Amniotic stem cell (primary cell): Measurements from ENCODE around the gene KSR1.
A peak's percentile ranks its signal among the peaks of the same experiment; 100 is the strongest.

ENCODE experiments used
- DNase-seq: peaks from one replicate; lab custom pipeline; 2025; lab: John Stamatoyannopoulos, UW

The KSR1 gene

GRCh38 chr17:27590864-27591263 is 134.6 kb downstream of the KSR1 start:
- DNase-seq = no peak

- no peak for DNase-seq
These were observed 135.7 kb downstream of the KSR1 start for GRCh38 chr17:27591986-27592385.

- no peak for DNase-seq
These were observed 137.1 kb downstream of the KSR1 start for GRCh38 chr17:27593232-27593856.

GRCh38 chr17:27593857-27594255 is 137.6 kb downstream of the KSR1 start:
- no peak for DNase-seq

GRCh38 chr17:27595208-27595607 is 139.0 kb downstream of the KSR1 start:
- no peak for DNase-seq

- DNase-seq = no peak
These were observed 139.8 kb downstream of the KSR1 start for GRCh38 chr17:27596096-27596495.

GRCh38 chr17:27596566-27597187 is 140.4 kb downstream of the KSR1 start:
- no peak for DNase-seq

- no peak for DNase-seq
These were observed 140.9 kb downstream of the KSR1 start for GRCh38 chr17:27597188-27597580.

- no peak for DNase-seq
These were observed 141.6 kb downstream of the KSR1 start for GRCh38 chr17:27597783-27598320.

GRCh38 chr17:27598337-27599050 is 142.2 kb downstream of the KSR1 start:
- DNase-seq = no peak

GRCh38 chr17:27600471-27600870 is 144.2 kb downstream of the KSR1 start:
- DNase-seq = no peak

GRCh38 chr17:27601069-27601974 is 145.1 kb downstream of the KSR1 start:
- DNase-seq = peak; percentile 25

GRCh38 chr17:27601975-27602302 is 145.7 kb downstream of the KSR1 start:
- no peak for DNase-seq

- DNase-seq = peak; percentile 32
These were observed 146.6 kb downstream of the KSR1 start for GRCh38 chr17:27602721-27603420.

GRCh38 chr17:27603421-27603770 is 147.1 kb downstream of the KSR1 start:
- DNase-seq = no peak

- DNase-seq = no peak
These were observed 147.9 kb downstream of the KSR1 start for GRCh38 chr17:27603880-27604794.

- no peak for DNase-seq
These were observed 149.2 kb downstream of the KSR1 start for GRCh38 chr17:27605409-27605808.

GRCh38 chr17:27607521-27608091 is 151.4 kb downstream of the KSR1 start:
- no peak for DNase-seq

- DNase-seq = no peak
These were observed 152.3 kb downstream of the KSR1 start for GRCh38 chr17:27608328-27609230.
